Loucy (cell line): ENCODE results near the gene POU2F3.
"Not testable (repeated sequence)": the region's sequence is repeated elsewhere in the genome, so short reads cannot be mapped to it uniquely, and the experiment has no call there.

Source experiments
- H2AFZ ChIP-seq: fragments of 200-600 bp; sonication (generic); 2 replicates; pipeline ENCODE4 v1.6.0; 2016; ENCODE audit warnings: antibody characterized with exemption, mild to moderate bottlenecking, low read length, moderate library complexity
- H3F3A ChIP-seq: fragments of 200-600 bp; 2 replicates; pipeline ENCODE4 v1.6.0; 2016; ENCODE audit warnings: antibody characterized with exemption, low read depth, mild to moderate bottlenecking
- H3K27me3 ChIP-seq: fragments of 200-600 bp; sonication (generic); 2 replicates; pipeline ENCODE4 v1.6.1; 2014; ENCODE audit warnings: low read length, mild to moderate bottlenecking; ENCODE audit not compliant: insufficient read depth, poor library complexity, severe bottlenecking
- H3K36me3 ChIP-seq: fragments of 200-600 bp; sonication (generic); 2 replicates; pipeline ENCODE4 v1.6.1; 2016; ENCODE audit warnings: low read length; ENCODE audit not compliant: insufficient read depth
- H3K4me1 ChIP-seq: fragments of 200-600 bp; sonication (generic); 2 replicates; pipeline ENCODE4 v1.5.1; 2014; ENCODE audit warnings: low read length, mild to moderate bottlenecking; ENCODE audit not compliant: insufficient read depth, poor library complexity, severe bottlenecking
- H3K4me2 ChIP-seq: fragments of 200-600 bp; sonication (generic); 2 replicates; pipeline ENCODE4 v1.6.0; 2014; ENCODE audit warnings: antibody characterized with exemption, low read length, low read depth, mild to moderate bottlenecking; ENCODE audit not compliant: poor library complexity, severe bottlenecking
- H3K4me3 ChIP-seq: fragments of 200-600 bp; sonication (generic); 2 replicates; pipeline ENCODE4 v1.5.1; 2014; ENCODE audit warnings: low read length, mild to moderate bottlenecking, mixed read lengths; ENCODE audit not compliant: poor library complexity, severe bottlenecking
- H3K79me2 ChIP-seq: fragments of 200-600 bp; sonication (generic); 2 replicates; pipeline ENCODE4 v1.6.1; 2014; ENCODE audit warnings: low read length; ENCODE audit not compliant: insufficient read depth
- H3K9ac ChIP-seq: fragments of 200-600 bp; sonication (generic); 2 replicates; pipeline ENCODE4 v1.6.0; 2014; ENCODE audit warnings: mild to moderate bottlenecking, low read depth, low read length, moderate library complexity; ENCODE audit not compliant: poor library complexity, severe bottlenecking
- H3K9me2 ChIP-seq: fragments of 200-600 bp; sonication (generic); replicated peaks from 2 replicates; pipeline ENCODE4 v1.6.1; 2016; ENCODE audit warnings: low read depth, low read length, mixed read lengths
- H3K9me3 ChIP-seq: fragments of 200-600 bp; sonication (generic); 2 replicates; pipeline ENCODE4 v1.6.1; 2014; ENCODE audit warnings: mild to moderate bottlenecking, antibody characterized with exemption, low read length, low read depth; ENCODE audit not compliant: insufficient read depth
- H4K20me1 ChIP-seq: fragments of 200-600 bp; sonication (generic); 2 replicates; pipeline ENCODE4 v1.6.0; 2014; ENCODE audit warnings: antibody characterized with exemption, low read length, mild to moderate bottlenecking; ENCODE audit not compliant: insufficient read depth, poor library complexity, severe bottlenecking
- EZH2phosphoT487 ChIP-seq: fragments of 200-600 bp; IDR thresholded peaks from 2 replicates; pipeline ENCODE4 v1.6.1; 2018; ENCODE audit warnings: antibody characterized with exemption, mild to moderate bottlenecking, moderate library complexity, borderline replicate concordance
- TF ChIP-seq, protein P1 (sequence below): fragments of 200-600 bp; sonication (generic); conservative IDR thresholded peaks from 2 replicates; pipeline ENCODE4 v1.5.1; 2014; ENCODE audit warnings: mild to moderate bottlenecking, antibody characterized with exemption, low read length

POU2F3 gene

DNA sequence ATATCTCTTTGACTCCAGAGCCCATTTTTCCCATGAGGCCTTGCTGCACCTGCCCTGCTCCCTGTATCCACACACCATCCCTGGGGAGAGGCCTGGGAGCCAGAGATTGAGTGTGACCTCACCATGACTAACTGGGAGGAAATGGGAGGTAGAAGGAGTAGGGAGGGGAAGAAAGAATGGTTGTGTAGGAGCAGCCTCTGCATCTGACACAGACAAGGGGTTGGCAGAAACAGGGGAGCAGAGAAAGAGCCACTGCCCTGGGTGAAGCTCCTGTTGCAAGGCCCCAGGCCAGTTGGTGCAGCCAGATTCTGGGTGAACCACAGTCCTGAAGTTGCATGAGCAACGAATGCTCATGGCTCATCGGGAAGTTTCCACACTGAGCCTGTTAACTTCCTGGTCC, 32.4 kb downstream of the POU2F3 start:
- Histone ChIP-seq H3K36me3 (no peaks in the 10 kb centered on the region), H4K20me1 (no peaks in the 10 kb centered on the region), H3K9ac (no peak overlapping the region), H3K4me2 (no peak overlapping the region), H3K4me3 (no peak overlapping the region), H3K79me2 (no peaks in the 10 kb centered on the region), H3K9me2 (no peaks in the 10 kb centered on the region), H2AFZ (no peak overlapping the region), H3K27me3 (no peaks in the 10 kb centered on the region), H3F3A (no peaks in the 10 kb centered on the region), H3K9me3 (no peaks in the 10 kb centered on the region), H3K4me1 (no peaks in the 10 kb centered on the region)
- no peak for TF ChIP-seq EZH2phosphoT487
- TF ChIP-seq, protein P1, sequence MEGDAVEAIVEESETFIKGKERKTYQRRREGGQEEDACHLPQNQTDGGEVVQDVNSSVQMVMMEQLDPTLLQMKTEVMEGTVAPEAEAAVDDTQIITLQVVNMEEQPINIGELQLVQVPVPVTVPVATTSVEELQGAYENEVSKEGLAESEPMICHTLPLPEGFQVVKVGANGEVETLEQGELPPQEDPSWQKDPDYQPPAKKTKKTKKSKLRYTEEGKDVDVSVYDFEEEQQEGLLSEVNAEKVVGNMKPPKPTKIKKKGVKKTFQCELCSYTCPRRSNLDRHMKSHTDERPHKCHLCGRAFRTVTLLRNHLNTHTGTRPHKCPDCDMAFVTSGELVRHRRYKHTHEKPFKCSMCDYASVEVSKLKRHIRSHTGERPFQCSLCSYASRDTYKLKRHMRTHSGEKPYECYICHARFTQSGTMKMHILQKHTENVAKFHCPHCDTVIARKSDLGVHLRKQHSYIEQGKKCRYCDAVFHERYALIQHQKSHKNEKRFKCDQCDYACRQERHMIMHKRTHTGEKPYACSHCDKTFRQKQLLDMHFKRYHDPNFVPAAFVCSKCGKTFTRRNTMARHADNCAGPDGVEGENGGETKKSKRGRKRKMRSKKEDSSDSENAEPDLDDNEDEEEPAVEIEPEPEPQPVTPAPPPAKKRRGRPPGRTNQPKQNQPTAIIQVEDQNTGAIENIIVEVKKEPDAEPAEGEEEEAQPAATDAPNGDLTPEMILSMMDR: no peak

GRCh38 chr11:120273432-120273831, 33.5 kb downstream of the POU2F3 start:
- H2AFZ ChIP-seq: no peak overlapping the region
- no peak overlapping the region for H3K4me2 ChIP-seq
- no peaks in the 10 kb centered on the region for H3K79me2 ChIP-seq
- H3K4me1 ChIP-seq: no peaks in the 10 kb centered on the region
- H3F3A ChIP-seq: no peaks in the 10 kb centered on the region
- no peaks in the 10 kb centered on the region for H4K20me1 ChIP-seq
- no peak overlapping the region for H3K9ac ChIP-seq
- no peak overlapping the region for H3K4me3 ChIP-seq
- no peaks in the 10 kb centered on the region for H3K36me3 ChIP-seq
- no peaks in the 10 kb centered on the region for H3K9me3 ChIP-seq
- no peaks in the 10 kb centered on the region for H3K27me3 ChIP-seq
- no peaks in the 10 kb centered on the region for H3K9me2 ChIP-seq
- TF ChIP-seq, protein P1: no peak
- TF ChIP-seq EZH2phosphoT487: no peak

GRCh38 chr11:120273956-120274355, 34.0 kb downstream of the POU2F3 start:
- not testable (repeated sequence) for H3F3A ChIP-seq, H4K20me1 ChIP-seq, H3K36me3 ChIP-seq, H3K27me3 ChIP-seq, H3K79me2 ChIP-seq, H3K4me3 ChIP-seq, H3K4me2 ChIP-seq, H3K9me3 ChIP-seq, H3K9ac ChIP-seq, H3K9me2 ChIP-seq, H2AFZ ChIP-seq, H3K4me1 ChIP-seq

DNA sequence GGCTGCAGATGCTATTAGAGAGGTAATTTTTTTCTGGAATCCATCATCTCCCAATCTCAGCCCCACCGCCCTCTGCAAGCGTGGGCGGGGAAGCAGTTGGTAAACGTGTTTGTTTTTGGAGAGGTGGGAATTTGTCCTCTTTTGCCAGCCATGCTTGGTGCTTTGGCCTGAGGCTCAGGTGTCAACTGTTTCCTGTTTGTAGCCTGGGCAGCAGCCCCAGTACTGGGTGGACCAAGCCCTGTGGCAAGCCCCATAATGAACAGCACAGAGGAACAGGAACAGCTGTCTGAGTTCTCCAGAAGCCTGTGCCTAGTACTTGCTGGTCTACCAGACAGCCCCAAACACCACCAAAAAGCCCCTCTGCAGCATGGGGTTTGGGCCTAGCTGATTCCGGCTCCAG, 39.6 kb downstream of the POU2F3 start:
- Histone ChIP-seq H4K20me1 (no peaks in the 10 kb centered on the region), H3K9ac (no peak overlapping the region), H3F3A (no peaks in the 10 kb centered on the region), H3K36me3 (no peaks in the 10 kb centered on the region), H3K9me3 (no peaks in the 10 kb centered on the region), H3K27me3 (no peaks in the 10 kb centered on the region), H2AFZ (no peak overlapping the region), H3K9me2 (no peaks in the 10 kb centered on the region), H3K4me1 (no peaks in the 10 kb centered on the region), H3K4me2 (no peak overlapping the region), H3K4me3 (no peak overlapping the region), H3K79me2 (no peaks in the 10 kb centered on the region)
- TF ChIP-seq, protein P1: no peak
- no peak for TF ChIP-seq EZH2phosphoT487
